H1 (cell line): ENCODE measurements around the gene RPTOR. TPM values are rescaled to one million over a fixed set of nuclear protein-coding genes. Genes with fewer than 3 reads are reported as not detected.

ENCODE experiments used
- CTCF ChIA-PET: fragments of 300-600 bp; sonication (Branson Sonifier 250); formaldehyde crosslinking; loops from one replicate; lab custom pipeline; 2021; ENCODE audit not compliant: partially characterized antibody; lab: Charles Lee
- POLR2A ChIA-PET: fragments of 300-600 bp; sonication (Branson Sonifier 250); formaldehyde crosslinking; loops from one replicate; lab custom pipeline; 2021; ENCODE audit warnings: inconsistent platforms; ENCODE audit not compliant: partially characterized antibody; lab: Charles Lee
- DNase-seq, 2 experiments: peaks; one replicate each; pipeline versions ENCODE4 v3.0.0 to v3.0.0-alpha.2; 2010 to 2022; ENCODE audit warnings: low spot score in 2 of 2, low read depth in 1 of 2, mixed read lengths in 1 of 2
- FAIRE-seq: peaks from 2 replicates; lab custom pipeline; 2011; peaks lifted over from hg19 to GRCh38; lab: Jason Lieb, UNC
- H2AFZ ChIP-seq: 2 replicates; pipeline ENCODE4 v1.8.1; 2012; ENCODE audit warnings: low read length, inconsistent platforms
- H2AK5ac ChIP-seq: 2 replicates; pipeline ENCODE4 v1.6.1; 2013; ENCODE audit warnings: low read depth, low read length
- H2BK120ac ChIP-seq: replicated peaks from 2 replicates; pipeline ENCODE3; 2013; ENCODE audit warnings: low read depth, low read length, inconsistent platforms
- H2BK12ac ChIP-seq: 2 replicates; pipeline ENCODE4 v1.6.1; 2013; ENCODE audit warnings: low read depth, low read length
- H2BK15ac ChIP-seq: 2 replicates; pipeline ENCODE4 v1.6.1; 2013; ENCODE audit warnings: low read length
- H2BK20ac ChIP-seq: 2 replicates; pipeline ENCODE4 v1.6.1; 2013; ENCODE audit warnings: low read length
- H2BK5ac ChIP-seq: 2 replicates; pipeline ENCODE4 v1.6.1; 2013; ENCODE audit warnings: low read depth, low read length
- H3K14ac ChIP-seq: 2 replicates; pipeline ENCODE4 v1.6.1; 2013; ENCODE audit warnings: inconsistent platforms; ENCODE audit not compliant: insufficient read length
- H3K18ac ChIP-seq: 2 replicates; pipeline ENCODE4 v1.6.1; 2013; ENCODE audit warnings: low read length; ENCODE audit errors: extremely low read depth
- H3K23ac ChIP-seq: 2 replicates; pipeline ENCODE4 v1.6.1; 2013; ENCODE audit warnings: inconsistent platforms; ENCODE audit not compliant: insufficient read length
- H3K23me2 ChIP-seq: 2 replicates; pipeline ENCODE4 v1.6.1; 2013; ENCODE audit warnings: low read depth, low read length
- H3K27ac ChIP-seq: 2 replicates; pipeline ENCODE4 v1.6.1; 2011; ENCODE audit warnings: low read depth, low read length, inconsistent platforms
- H3K27me3 ChIP-seq, 4 experiments: replicated peaks in 1 of 4; 1 replicate in 1 of 4; 2 replicates in 3 of 4; pipeline versions ENCODE4 v1.6.1 to v1.8.1; 2011 to 2013; ENCODE audit warnings: low read length in 3 of 4, mild to moderate bottlenecking in 3 of 4, inconsistent platforms in 2 of 4, mixed read lengths in 2 of 4, moderate library complexity in 1 of 4; ENCODE audit not compliant: control insufficient read depth in 3 of 4, insufficient read depth in 3 of 4; ENCODE audit errors: extremely low read depth in 1 of 4
- H3K36me3 ChIP-seq, 4 experiments: 2 replicates each; pipeline versions ENCODE4 v1.6.1 to v1.8.1; 2011 to 2013; ENCODE audit warnings: mild to moderate bottlenecking in 4 of 4, low read length in 3 of 4, moderate library complexity in 2 of 4, control low read depth in 1 of 4, inconsistent platforms in 1 of 4; ENCODE audit not compliant: insufficient read depth in 4 of 4, control insufficient read depth in 2 of 4
- H3K4ac ChIP-seq: replicated peaks from 2 replicates; pipeline ENCODE3; 2013; ENCODE audit warnings: low read length, low read depth, mixed read lengths, inconsistent platforms; ENCODE audit not compliant: insufficient read length
- H3K4me1 ChIP-seq, 4 experiments: replicated peaks in 1 of 4; 1 replicate in 1 of 4; 2 replicates in 3 of 4; pipeline versions ENCODE4 v1.6.1 to v1.8.1; 2011 to 2013; ENCODE audit warnings: low read length in 3 of 4, inconsistent platforms in 2 of 4, mixed read lengths in 1 of 4; ENCODE audit not compliant: insufficient read depth in 4 of 4, control insufficient read depth in 3 of 4
- H3K4me2 ChIP-seq, 2 experiments: 2 replicates each; pipeline versions ENCODE4 v1.6.1 to v1.8.1; 2011 to 2013; ENCODE audit warnings: low read depth in 2 of 2, low read length in 2 of 2, control low read depth in 1 of 2, inconsistent platforms in 1 of 2, mild to moderate bottlenecking in 1 of 2; ENCODE audit not compliant: insufficient read depth in 1 of 2
- H3K4me3 ChIP-seq, 4 experiments: fragments of 200-600, 300-600 bp in 1 of 4; sonication (generic), shearing (Covaris generic), sonication (Bioruptor Twin) in 1 of 4; 2 replicates each; pipeline versions ENCODE4 v1.5.1 to v1.8.1; 2011 to 2016; ENCODE audit warnings: low read length in 4 of 4, low read depth in 3 of 4, control low read depth in 2 of 4, inconsistent platforms in 2 of 4, mild to moderate bottlenecking in 2 of 4, mixed read lengths in 1 of 4, moderate library complexity in 1 of 4; ENCODE audit not compliant: insufficient read depth in 2 of 4; ENCODE audit errors: extremely low read depth in 1 of 4
- H3K56ac ChIP-seq: replicated peaks from 2 replicates; pipeline ENCODE3; 2013; ENCODE audit warnings: low read depth, mild to moderate bottlenecking, mixed read lengths, low read length, inconsistent platforms; ENCODE audit not compliant: insufficient read length
- H3K79me1 ChIP-seq: 2 replicates; pipeline ENCODE4 v1.6.1; 2013; ENCODE audit warnings: low read depth, low read length, control low read depth
- H3K79me2 ChIP-seq, 2 experiments: 2 replicates each; pipeline versions ENCODE4 v1.6.1 to v1.8.1; 2012 to 2013; ENCODE audit warnings: low read length in 2 of 2, mild to moderate bottlenecking in 2 of 2, inconsistent platforms in 1 of 2; ENCODE audit not compliant: insufficient read depth in 2 of 2, control insufficient read depth in 1 of 2
- H3K9ac ChIP-seq, 4 experiments: replicated peaks in 1 of 4; 1 replicate in 1 of 4; 2 replicates in 3 of 4; pipeline versions ENCODE4 v1.6.1 to v1.8.1; 2011 to 2013; ENCODE audit warnings: low read depth in 3 of 4, low read length in 3 of 4, control low read depth in 2 of 4, mild to moderate bottlenecking in 2 of 4, moderate library complexity in 2 of 4, inconsistent platforms in 1 of 4; ENCODE audit errors: extremely low read depth in 1 of 4
- H3K9me3 ChIP-seq, 2 experiments: 2 replicates each; pipeline versions ENCODE4 v1.6.1 to v1.8.1; 2012 to 2013; ENCODE audit warnings: mild to moderate bottlenecking in 2 of 2, moderate library complexity in 2 of 2, control low read depth in 1 of 2, inconsistent platforms in 1 of 2, low read depth in 1 of 2, low read length in 1 of 2, mixed read lengths in 1 of 2; ENCODE audit not compliant: insufficient read depth in 2 of 2
- H4K20me1 ChIP-seq, 2 experiments: replicated peaks in 1 of 2; 2 replicates each; pipeline versions ENCODE3 to v1.8.1; 2011 to 2013; ENCODE audit warnings: inconsistent platforms in 2 of 2, low read length in 2 of 2, mild to moderate bottlenecking in 1 of 2; ENCODE audit not compliant: insufficient read depth in 2 of 2, control insufficient read depth in 1 of 2
- H4K5ac ChIP-seq: 2 replicates; pipeline ENCODE4 v1.6.1; 2013; ENCODE audit warnings: low read length, low read depth, mixed read lengths, inconsistent platforms; ENCODE audit not compliant: insufficient read length
- H4K8ac ChIP-seq: 2 replicates; pipeline ENCODE4 v1.8.0; 2013; ENCODE audit warnings: mild to moderate bottlenecking, moderate library complexity, low read length, inconsistent platforms; ENCODE audit not compliant: insufficient read depth; ENCODE audit errors: extremely low read depth
- H4K91ac ChIP-seq: replicated peaks from 2 replicates; pipeline ENCODE3; 2013; ENCODE audit warnings: low read length, mixed read lengths, inconsistent platforms; ENCODE audit not compliant: insufficient read length
- BCL11A ChIP-seq, 2 experiments: IDR thresholded peaks; one replicate each; pipeline ENCODE4 v1.6.1; 2011; ENCODE audit warnings: low read depth in 2 of 2, low read length in 2 of 2, mild to moderate bottlenecking in 2 of 2
- JUND ChIP-seq: IDR thresholded peaks from 2 replicates; pipeline ENCODE4 v1.6.1; 2011; ENCODE audit warnings: mild to moderate bottlenecking, improper control_type of control experiment, low read length
- RFX5 ChIP-seq: IDR thresholded peaks from 2 replicates; pipeline ENCODE4 v1.6.1; 2011; ENCODE audit warnings: low read depth, low read length, improper control_type of control experiment, borderline replicate concordance
- YY1 ChIP-seq: IDR thresholded peaks from 2 replicates; pipeline ENCODE4 v1.6.1; 2011; ENCODE audit warnings: low read depth, mild to moderate bottlenecking, low read length
- WGBS, 2 experiments: shearing (Covaris generic) in 1 of 2; methylation state at CpG; one replicate each; pipeline versions ENCODE4 v1.1.6 to v1.1.7; 2013 to 2015; ENCODE audit warnings: low lambda C conversion rate in 2 of 2, mixed read lengths in 2 of 2, inconsistent platforms in 1 of 2, low coverage in 1 of 2, missing lambda C conversion rate in 1 of 2; ENCODE audit not compliant: insufficient replicate concordance in 2 of 2, insufficient coverage in 1 of 2, insufficient read length in 1 of 2; ENCODE audit errors: extremely low coverage in 1 of 2, missing lambda C conversion rate in 1 of 2; 5-methylcytosine and 5-hydroxymethylcytosine counted together
- polyA plus RNA-seq, 7 experiments: library from polyadenylated mRNA; depleted of rRNA in 3 of 7; stranded (reverse) in 5 of 7; unstranded in 2 of 7; fragments of >200 nt in 5 of 7; fragments of 200-250 nt in 2 of 7; gene quantifications; 1 replicate in 5 of 7; 2 replicates in 1 of 7; 4 replicates in 1 of 7; pipeline versions ENCODE4 v1.2.1 to v1.2.3, GENCODE V29; 2011 to 2013; ENCODE audit warnings: missing spikeins in 2 of 7, mixed read lengths in 2 of 7
- total RNA-seq: library from RNA; stranded (reverse); fragmentation: NEBNext Ultra II Directional; extraction: Animal tissue kit (Norgen Biotek cat#: 25700); gene quantifications from 2 replicates; pipeline ENCODE4 v1.2.1, GENCODE V29; 2021

RPTOR gene
- total and polyA plus RNA-seq, 2 of the 8 experiments (the other 6 are each of a cell fraction or from before 2014, with no cell fraction given) = 6.9 to 28.7 TPM

GRCh38 chr17:80640366-80641084, 95.9 kb downstream of the RPTOR start:
- no peak overlapping the region for H3K56ac ChIP-seq
- peaks cover 2 to 6% of the 10 kb centered on the region in 2 experiments for H4K20me1 ChIP-seq
- no peaks in the 10 kb centered on the region for H3K36me3 ChIP-seq
- no peak overlapping the region for H2BK120ac ChIP-seq
- H3K9ac ChIP-seq = no peak overlapping the region
- no peak overlapping the region for H4K5ac ChIP-seq
- no peak overlapping the region for H3K4ac ChIP-seq
- no peak overlapping the region for H3K4me3 ChIP-seq
- no peak overlapping the region for H3K4me2 ChIP-seq
- H4K8ac ChIP-seq = no peak overlapping the region
- H3K9me3 ChIP-seq = no peaks in the 10 kb centered on the region
- H2BK20ac ChIP-seq = no peak overlapping the region
- ChIA-PET CTCF (interaction anchor here (0.6 to 4.6 kb wide), 3 partner anchors 9 to 150 kb away, joined by 3 to 30 read pairs (median 4); no protein-coding TSS in a partner anchor), POLR2A (interaction anchor here (1.2 kb wide), 1 partner anchor 9 kb away, joined by 3 read pairs; no protein-coding TSS in a partner anchor)
- H3K18ac ChIP-seq = no peak overlapping the region
- DNase-seq (no peak), FAIRE-seq (no peak)
- WGBS, 2 experiments = 89% methylated on average over 19 of the region's 19 CpGs; no CpG with 5 or more reads in 1 of the 2 experiments
- H3K14ac ChIP-seq = no peak overlapping the region
- TF ChIP-seq RFX5 (no peak), JUND (no peak), BCL11A (IDR thresholded peaks at IDR 0.05; ENCODE audit: low read depth in 2 of 2, low read length in 2 of 2) (no peak), YY1 (no peak)
- no peaks in the 10 kb centered on the region; the same call in 1 of the 2 replicates for H3K23me2 ChIP-seq
- no peak overlapping the region for H2AK5ac ChIP-seq
- H3K79me2 ChIP-seq = peaks cover 0 to 21% of the 10 kb centered on the region in 2 experiments; a peak in 2 of 4 replicates
- H2AFZ ChIP-seq = no peak overlapping the region
- no peak overlapping the region for H2BK5ac ChIP-seq
- H3K23ac ChIP-seq = no peak overlapping the region
- H3K27me3 ChIP-seq = no peaks in the 10 kb centered on the region
- no peaks in the 10 kb centered on the region; a peak in 1 of 7 replicates for H3K4me1 ChIP-seq
- no peak overlapping the region for H2BK12ac ChIP-seq
- H4K91ac ChIP-seq = no peak overlapping the region
- H3K27ac ChIP-seq = no peak overlapping the region
- H2BK15ac ChIP-seq = no peak overlapping the region
- H3K79me1 ChIP-seq = peaks cover 3% of the 10 kb centered on the region; the same call in 1 of the 2 replicates
